Astrocyte (in vitro differentiated cells and primary cell): Measurements from ENCODE around the gene APOBR. TPM values are rescaled to one million over a fixed set of nuclear protein-coding genes. Genes with fewer than 3 reads are reported as not detected.
"Not testable (repeated sequence)": the region's sequence is repeated elsewhere in the genome, so short reads cannot be mapped to it uniquely, and the experiment has no call there.

Experiments
- DNase-seq: peaks from one replicate; pipeline ENCODE4 v3.0.0-alpha.2; 2010; ENCODE audit warnings: low read depth
- FAIRE-seq: peaks from 2 replicates; lab custom pipeline; 2011; peaks lifted over from hg19 to GRCh38; lab: Jason Lieb, UNC
- H2AFZ ChIP-seq: 2 replicates; pipeline ENCODE4 v1.6.0; 2012; ENCODE audit warnings: low read depth, low read length, inconsistent platforms
- H3K27ac ChIP-seq: 2 replicates; pipeline ENCODE4 v1.5.1; 2011; ENCODE audit warnings: low read depth, low read length, inconsistent platforms
- H3K27me3 ChIP-seq: 2 replicates; pipeline ENCODE4 v1.6.0; 2011; ENCODE audit warnings: low read length, inconsistent platforms; ENCODE audit not compliant: insufficient read depth
- H3K36me3 ChIP-seq: 2 replicates; pipeline ENCODE4 v1.5.1; 2011; ENCODE audit warnings: low read length, inconsistent platforms; ENCODE audit not compliant: insufficient read depth
- H3K4me1 ChIP-seq: 2 replicates; pipeline ENCODE4 v1.5.1; 2011; ENCODE audit warnings: low read length, inconsistent platforms; ENCODE audit not compliant: insufficient read depth
- H3K4me2 ChIP-seq: 2 replicates; pipeline ENCODE4 v1.6.0; 2012; ENCODE audit warnings: low read length, inconsistent platforms
- H3K4me3 ChIP-seq: 2 replicates; pipeline ENCODE4 v1.5.1; 2011; ENCODE audit warnings: low read depth, mild to moderate bottlenecking, low read length, inconsistent platforms; ENCODE audit not compliant: insufficient read depth
- H3K79me2 ChIP-seq: 2 replicates; pipeline ENCODE4 v1.6.0; 2012; ENCODE audit warnings: mild to moderate bottlenecking, low read length, inconsistent platforms; ENCODE audit not compliant: insufficient read depth
- H3K9ac ChIP-seq: 2 replicates; pipeline ENCODE4 v1.6.0; 2012; ENCODE audit warnings: mild to moderate bottlenecking, low read length, inconsistent platforms
- H3K9me3 ChIP-seq: 2 replicates; pipeline ENCODE4 v1.5.1; 2012; ENCODE audit warnings: low read depth, mild to moderate bottlenecking, low read length, inconsistent platforms; ENCODE audit not compliant: insufficient read depth
- H4K20me1 ChIP-seq: 2 replicates; pipeline ENCODE4 v1.6.0; 2012; ENCODE audit warnings: low read length, inconsistent platforms; ENCODE audit not compliant: insufficient read depth
- H3K27ac Mint-ChIP-seq: one replicate; pipeline ENCODE4 v1.8.0; 2021; ENCODE audit warnings: mild to moderate bottlenecking, mixed read lengths; ENCODE audit not compliant: unreplicated experiment
- H3K27me3 Mint-ChIP-seq: one replicate; pipeline ENCODE4 v1.8.0; 2021; ENCODE audit warnings: low read depth, mixed read lengths; ENCODE audit not compliant: unreplicated experiment
- H3K36me3 Mint-ChIP-seq: one replicate; pipeline ENCODE4 v1.8.0; 2021; ENCODE audit warnings: low read depth, mixed read lengths; ENCODE audit not compliant: unreplicated experiment
- H3K4me1 Mint-ChIP-seq: one replicate; pipeline ENCODE4 v1.8.0; 2021; ENCODE audit warnings: low read depth, mixed read lengths; ENCODE audit not compliant: unreplicated experiment
- H3K4me3 Mint-ChIP-seq: one replicate; pipeline ENCODE4 v1.8.0; 2021; ENCODE audit warnings: mild to moderate bottlenecking, moderate library complexity, mixed read lengths; ENCODE audit not compliant: unreplicated experiment
- H3K9me3 Mint-ChIP-seq: one replicate; pipeline ENCODE4 v1.8.0; 2021; ENCODE audit warnings: mild to moderate bottlenecking, mixed read lengths; ENCODE audit not compliant: unreplicated experiment
- CTCF ChIP-seq: IDR thresholded peaks from 2 replicates; pipeline ENCODE4 v1.5.1; 2011; ENCODE audit warnings: low read depth, mild to moderate bottlenecking, inconsistent platforms, low read length, moderate library complexity; ENCODE audit not compliant: insufficient read depth
- EZH2 ChIP-seq: IDR thresholded peaks from 2 replicates; pipeline ENCODE4 v1.6.1; 2012; ENCODE audit warnings: mild to moderate bottlenecking, low read length, inconsistent platforms; ENCODE audit not compliant: insufficient read depth
- total RNA-seq: library from RNA; stranded (reverse); gene quantifications from 2 replicates; pipeline ENCODE4 v1.2.1, GENCODE V29; 2021

APOBR gene
- total RNA-seq, 1 donor from 2014 or later, result not detected

GRCh38 chr16:28527100-28527785, 32.8 kb downstream of the APOBR start:
- not testable (repeated sequence) for H3K4me3 ChIP-seq, H3K36me3 Mint-ChIP-seq, H3K4me2 ChIP-seq, H3K4me1 Mint-ChIP-seq, H3K4me1 ChIP-seq, H3K79me2 ChIP-seq, DNase-seq, FAIRE-seq, H3K9ac ChIP-seq, H3K27ac ChIP-seq, H3K27me3 ChIP-seq, H3K27ac Mint-ChIP-seq, H2AFZ ChIP-seq, H3K36me3 ChIP-seq, H3K4me3 Mint-ChIP-seq, H3K9me3 ChIP-seq, H3K9me3 Mint-ChIP-seq, H4K20me1 ChIP-seq
- peaks cover 11% of the 10 kb centered on the region for H3K27me3 Mint-ChIP-seq

- Mint-ChIP-seq H3K36me3 (no peaks in the 10 kb centered on the region), H3K4me1 (no peaks in the 10 kb centered on the region), H3K9me3 (peaks cover 3% of the 10 kb centered on the region), H3K27ac (no peak overlapping the region), H3K4me3 (no peak overlapping the region), H3K27me3 (peaks cover 7% of the 10 kb centered on the region)
- no peak overlapping the region for H3K9ac ChIP-seq
- H3K36me3 ChIP-seq, result no peaks in the 10 kb centered on the region
- H3K9me3 ChIP-seq, result no peaks in the 10 kb centered on the region
- DNase-seq (no peak), FAIRE-seq (no peak)
- H3K27me3 ChIP-seq, result no peaks in the 10 kb centered on the region
- H3K79me2 ChIP-seq, result no peaks in the 10 kb centered on the region
- no peak overlapping the region for H3K4me2 ChIP-seq
- no peaks in the 10 kb centered on the region for H3K4me1 ChIP-seq
- H3K4me3 ChIP-seq, result no peak overlapping the region
- no peaks in the 10 kb centered on the region for H4K20me1 ChIP-seq
- H2AFZ ChIP-seq, result no peak overlapping the region
- TF ChIP-seq CTCF (no peak), EZH2 (no peak)
- no peak overlapping the region for H3K27ac ChIP-seq
Measured at GRCh38 chr16:28527985-28528384, 33.5 kb downstream of the APOBR start.

DNA sequence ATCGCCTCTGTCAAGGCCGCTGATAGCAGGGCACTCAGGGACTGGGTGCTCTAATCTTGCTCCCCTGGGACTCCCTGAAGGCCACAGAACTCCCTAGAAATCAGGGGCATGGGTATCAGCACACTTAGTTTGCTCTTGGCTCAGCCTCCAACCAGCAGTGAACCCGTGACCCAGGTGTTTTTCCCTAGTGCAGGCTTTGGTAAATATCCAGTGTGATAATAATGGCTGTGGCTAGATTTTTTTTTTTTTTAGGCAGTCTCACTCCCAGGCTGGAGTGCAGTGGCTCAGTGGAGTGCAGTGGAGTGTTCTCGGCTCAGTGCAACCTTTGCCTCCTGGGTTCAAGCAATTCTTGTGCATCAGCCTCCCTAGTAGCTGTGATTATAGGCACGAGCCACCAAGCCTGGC, 34.0 kb downstream of the APOBR start:
- Histone ChIP-seq H3K4me2 (no peak overlapping the region), H3K4me1 (no peaks in the 10 kb centered on the region), H3K27me3 (no peaks in the 10 kb centered on the region), H4K20me1 (no peaks in the 10 kb centered on the region), H2AFZ (no peak overlapping the region), H3K79me2 (no peaks in the 10 kb centered on the region), H3K9me3 (no peaks in the 10 kb centered on the region), H3K27ac (no peak overlapping the region), H3K36me3 (no peaks in the 10 kb centered on the region), H3K9ac (no peak overlapping the region), H3K4me3 (no peak overlapping the region)
- H3K4me1 Mint-ChIP-seq, result no peaks in the 10 kb centered on the region
- peaks cover 4% of the 10 kb centered on the region for H3K27me3 Mint-ChIP-seq
- DNase-seq, result no peak
- H3K36me3 Mint-ChIP-seq, result peaks cover under 1% of the 10 kb centered on the region
- FAIRE-seq, result no peak
- TF ChIP-seq CTCF, result no peak
- H3K9me3 Mint-ChIP-seq, result peaks cover 3% of the 10 kb centered on the region
- H3K4me3 Mint-ChIP-seq, result no peak overlapping the region
- H3K27ac Mint-ChIP-seq, result no peak overlapping the region
